ENCODE measurements around the gene SNRPD3.
"Not testable (repeated sequence)": the region's sequence is repeated elsewhere in the genome, so short reads cannot be mapped to it uniquely, and the experiment has no call there.

The SNRPD3 gene

GRCh38 chr22:24555165-24556039 is at the start of gene SNRPD3:
TSS of gene SNRPD3 (plus strand) at chr22:24555999. CDS start at chr22:24557675, 1,676 bp downstream.
- DNase-seq = peak; percentile 99

GRCh38 chr22:24506802-24507438 is 48.9 kb upstream of the SNRPD3 start:
- DNase-seq = no peak

- no peak for DNase-seq
Observed at GRCh38 chr22:24507716-24508115, 48.1 kb upstream of the SNRPD3 start.

GRCh38 chr22:24510637-24511625 is 44.9 kb upstream of the SNRPD3 start:
- no peak for DNase-seq

GRCh38 chr22:24512043-24512442 is 43.8 kb upstream of the SNRPD3 start:
- no peak for DNase-seq

GRCh38 chr22:24513378-24514240 is 42.2 kb upstream of the SNRPD3 start:
- no peak for DNase-seq

- no peak for DNase-seq
Observed at GRCh38 chr22:24514241-24515026, 41.4 kb upstream of the SNRPD3 start.

- no peak for DNase-seq
Observed at GRCh38 chr22:24515027-24515338, 40.8 kb upstream of the SNRPD3 start.

GRCh38 chr22:24516301-24516737 is 39.5 kb upstream of the SNRPD3 start:
- no peak for DNase-seq

- no peak for DNase-seq
Observed at GRCh38 chr22:24517446-24517845, 38.4 kb upstream of the SNRPD3 start.

GRCh38 chr22:24518228-24518627 is 37.6 kb upstream of the SNRPD3 start:
- no peak for DNase-seq

GRCh38 chr22:24518771-24519485 is 36.9 kb upstream of the SNRPD3 start:
- no peak for DNase-seq

- DNase-seq = no peak
Observed at GRCh38 chr22:24519496-24519895, 36.3 kb upstream of the SNRPD3 start.

- DNase-seq = no peak
Observed at GRCh38 chr22:24521791-24522245, 34.0 kb upstream of the SNRPD3 start.

- DNase-seq = no peak
Observed at GRCh38 chr22:24523873-24524272, 31.9 kb upstream of the SNRPD3 start.

- DNase-seq = peak; percentile 66
Observed at GRCh38 chr22:24525416-24526037, 30.3 kb upstream of the SNRPD3 start.

- no peak for DNase-seq
Observed at GRCh38 chr22:24526191-24526590, 29.6 kb upstream of the SNRPD3 start.

- DNase-seq = no peak
Observed at GRCh38 chr22:24529898-24530297, 25.9 kb upstream of the SNRPD3 start.

- DNase-seq = not testable (repeated sequence)
Observed at GRCh38 chr22:24530968-24531367, 24.8 kb upstream of the SNRPD3 start.

GRCh38 chr22:24532075-24532474 is 23.7 kb upstream of the SNRPD3 start:
- DNase-seq = no peak

Data from activated CD4-positive, alpha-beta T cell treated with anti-CD3 and anti-CD28 coated beads for 1 hour (primary cell).